Tibial nerve (tissue), 4 donors: ENCODE data around the gene MAGEH1.
A peak's percentile ranks its signal among the peaks of the same experiment; 100 is the strongest.

ENCODE experiments used
- EP300 ChIP-seq, 2 donors: sonication (generic); formaldehyde crosslinking; IDR thresholded peaks; one replicate each; pipeline ENCODE4 v1.6.1; 2017; ENCODE audit warnings: antibody characterized with exemption in 2 of 2, mild to moderate bottlenecking in 1 of 2
- TF ChIP-seq, protein P1 (sequence below), 5 experiments: fragments of 200-600 bp in 3 of 5; fragments of 450-650 bp in 2 of 5; sonication (generic) in 3 of 5; IDR thresholded peaks; one replicate each; pipeline ENCODE4 v1.5.1; 2016 to 2019; ENCODE audit warnings: antibody characterized with exemption in 5 of 5, mild to moderate bottlenecking in 3 of 5, moderate library complexity in 2 of 5

DNA sequence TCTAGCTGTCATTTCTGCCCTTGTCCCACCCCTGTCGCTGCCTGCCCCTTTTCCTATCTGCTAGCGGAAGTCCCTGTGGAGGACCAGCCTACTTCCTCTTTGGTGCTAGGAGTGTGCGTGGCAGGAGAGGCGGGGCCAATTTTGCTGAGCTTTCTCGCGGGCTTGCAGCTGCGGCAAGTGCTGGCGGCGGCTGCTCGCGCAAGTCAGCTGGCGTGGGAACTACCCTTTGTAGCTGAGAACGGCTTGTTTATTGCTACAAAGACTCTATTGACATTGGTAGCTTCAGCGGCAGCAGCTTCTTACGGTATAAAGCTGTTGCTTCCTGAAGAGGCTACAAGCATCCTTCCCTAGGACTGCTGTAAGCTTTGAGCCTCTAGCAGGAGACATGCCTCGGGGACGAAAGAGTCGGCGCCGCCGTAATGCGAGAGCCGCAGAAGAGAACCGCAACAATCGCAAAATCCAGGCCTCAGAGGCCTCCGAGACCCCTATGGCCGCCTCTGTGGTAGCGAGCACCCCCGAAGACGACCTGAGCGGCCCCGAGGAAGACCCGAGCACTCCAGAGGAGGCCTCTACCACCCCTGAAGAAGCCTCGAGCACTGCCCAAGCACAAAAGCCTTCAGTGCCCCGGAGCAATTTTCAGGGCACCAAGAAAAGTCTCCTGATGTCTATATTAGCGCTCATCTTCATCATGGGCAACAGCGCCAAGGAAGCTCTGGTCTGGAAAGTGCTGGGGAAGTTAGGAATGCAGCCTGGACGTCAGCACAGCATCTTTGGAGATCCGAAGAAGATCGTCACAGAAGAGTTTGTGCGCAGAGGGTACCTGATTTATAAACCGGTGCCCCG, at the start of gene MAGEH1:
- TF ChIP-seq, protein P1, sequence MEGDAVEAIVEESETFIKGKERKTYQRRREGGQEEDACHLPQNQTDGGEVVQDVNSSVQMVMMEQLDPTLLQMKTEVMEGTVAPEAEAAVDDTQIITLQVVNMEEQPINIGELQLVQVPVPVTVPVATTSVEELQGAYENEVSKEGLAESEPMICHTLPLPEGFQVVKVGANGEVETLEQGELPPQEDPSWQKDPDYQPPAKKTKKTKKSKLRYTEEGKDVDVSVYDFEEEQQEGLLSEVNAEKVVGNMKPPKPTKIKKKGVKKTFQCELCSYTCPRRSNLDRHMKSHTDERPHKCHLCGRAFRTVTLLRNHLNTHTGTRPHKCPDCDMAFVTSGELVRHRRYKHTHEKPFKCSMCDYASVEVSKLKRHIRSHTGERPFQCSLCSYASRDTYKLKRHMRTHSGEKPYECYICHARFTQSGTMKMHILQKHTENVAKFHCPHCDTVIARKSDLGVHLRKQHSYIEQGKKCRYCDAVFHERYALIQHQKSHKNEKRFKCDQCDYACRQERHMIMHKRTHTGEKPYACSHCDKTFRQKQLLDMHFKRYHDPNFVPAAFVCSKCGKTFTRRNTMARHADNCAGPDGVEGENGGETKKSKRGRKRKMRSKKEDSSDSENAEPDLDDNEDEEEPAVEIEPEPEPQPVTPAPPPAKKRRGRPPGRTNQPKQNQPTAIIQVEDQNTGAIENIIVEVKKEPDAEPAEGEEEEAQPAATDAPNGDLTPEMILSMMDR (IDR thresholded peaks at IDR 0.05) = no peak
- TF ChIP-seq EP300 (IDR thresholded peaks at IDR 0.05) = peak in 1 of 2 donors; percentile 92
